ENCODE data around the gene PGGHG.

GRCh38 chr11:251550-251949, 37.4 kb upstream of the PGGHG start:
- TF ChIP-seq CTCF (IDR thresholded peaks at IDR 0.05) (no peak), POLR2A (IDR thresholded peaks at IDR 0.05) (no peak), POLR2AphosphoS5 (IDR thresholded peaks at IDR 0.05; ENCODE audit: insufficient read depth in 1 of 2, low read depth in 1 of 2) (no peak)
